BJ (cell line): ENCODE data around the gene HRH1. TPM values are rescaled to one million over a fixed set of nuclear protein-coding genes. Genes with fewer than 3 reads are reported as not detected.

Source experiments
- CTCF ChIA-PET: fragments of 350-600 bp; formaldehyde crosslinking; extraction: SDS; loops from one replicate; lab custom pipeline; 2021; ENCODE audit warnings: antibody characterized with exemption, inconsistent platforms; lab: Yijun Ruan, JAX
- POLR2A ChIA-PET: fragments of 300-600 bp; sonication (Branson Sonifier 250); formaldehyde crosslinking; extraction: SDS; loops from one replicate; lab custom pipeline; 2021; ENCODE audit warnings: antibody characterized with exemption; lab: Charles Lee
- DNase-seq: peaks from one replicate; pipeline ENCODE4 v3.0.0-alpha.2; 2011; ENCODE audit warnings: low read depth
- H3K27me3 ChIP-seq: 2 replicates; pipeline ENCODE4 v1.6.0; 2011; ENCODE audit warnings: low read length; ENCODE audit not compliant: control insufficient read depth, insufficient read depth
- H3K36me3 ChIP-seq: 2 replicates; pipeline ENCODE4 v1.5.1; 2011; ENCODE audit warnings: low read length; ENCODE audit not compliant: control insufficient read depth, insufficient read depth
- H3K4me3 ChIP-seq: 2 replicates; pipeline ENCODE4 v1.5.1; 2011; ENCODE audit warnings: low read depth, mild to moderate bottlenecking, control low read depth, low read length
- polyA plus RNA-seq: library from polyadenylated mRNA; depleted of rRNA; stranded (reverse); fragments of >200 nt; gene quantifications from 2 replicates; pipeline ENCODE4 v1.2.3, GENCODE V29; 2011
- TF ChIP-seq, protein P1 (sequence below): IDR thresholded peaks from 2 replicates; pipeline ENCODE4 v1.5.1; 2011; ENCODE audit warnings: low read depth, mild to moderate bottlenecking, control low read depth, inconsistent platforms, low read length, moderate library complexity; ENCODE audit not compliant: insufficient read depth

HRH1 gene
- polyA plus RNA-seq, 1 experiment: 8.8 TPM

DNA sequence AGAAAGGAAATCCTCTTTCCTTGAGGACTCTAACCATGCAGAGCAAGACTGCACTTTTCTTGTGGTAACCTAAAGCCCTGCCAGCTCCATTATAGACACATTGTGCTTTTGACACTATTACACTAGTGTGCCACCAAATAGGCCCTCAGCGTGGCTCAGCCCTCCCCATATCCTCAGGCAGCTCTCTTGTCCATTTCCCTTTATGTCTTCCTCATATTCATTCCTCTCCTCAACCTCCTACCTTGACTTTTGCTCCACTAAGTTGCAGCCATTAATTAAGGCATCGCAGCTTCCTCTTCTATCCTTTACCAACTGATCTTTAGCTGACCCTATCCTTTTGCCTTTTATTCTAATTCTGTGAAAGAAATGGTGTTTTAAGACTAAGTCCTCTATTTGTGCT lies 121.6 kb downstream of the HRH1 start:
- CTCF ChIA-PET: interaction anchor here (0.6 kb wide), 1 partner anchor 14 kb away, joined by 3 read pairs; no protein-coding TSS in a partner anchor

DNA sequence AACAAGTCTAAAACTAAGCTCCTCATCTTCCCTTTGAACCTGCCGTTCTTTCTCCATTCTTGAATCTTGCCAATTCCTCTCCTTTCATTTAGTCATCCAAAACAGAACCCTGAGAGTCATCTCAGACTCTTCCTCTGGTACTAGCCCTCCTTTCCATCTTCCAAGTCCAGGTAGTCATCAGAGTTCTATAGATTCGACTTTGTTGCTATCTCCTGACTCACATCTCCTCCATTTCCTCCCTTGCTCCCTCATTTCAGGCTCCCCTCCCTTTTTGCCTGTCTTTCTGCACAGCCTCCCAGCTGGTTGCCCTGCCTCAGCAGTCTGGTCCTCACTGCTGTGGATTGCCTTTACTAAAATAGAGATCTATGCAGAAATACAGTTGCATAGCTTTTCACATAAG lies 122.6 kb downstream of the HRH1 start:
- TF ChIP-seq, protein P1, sequence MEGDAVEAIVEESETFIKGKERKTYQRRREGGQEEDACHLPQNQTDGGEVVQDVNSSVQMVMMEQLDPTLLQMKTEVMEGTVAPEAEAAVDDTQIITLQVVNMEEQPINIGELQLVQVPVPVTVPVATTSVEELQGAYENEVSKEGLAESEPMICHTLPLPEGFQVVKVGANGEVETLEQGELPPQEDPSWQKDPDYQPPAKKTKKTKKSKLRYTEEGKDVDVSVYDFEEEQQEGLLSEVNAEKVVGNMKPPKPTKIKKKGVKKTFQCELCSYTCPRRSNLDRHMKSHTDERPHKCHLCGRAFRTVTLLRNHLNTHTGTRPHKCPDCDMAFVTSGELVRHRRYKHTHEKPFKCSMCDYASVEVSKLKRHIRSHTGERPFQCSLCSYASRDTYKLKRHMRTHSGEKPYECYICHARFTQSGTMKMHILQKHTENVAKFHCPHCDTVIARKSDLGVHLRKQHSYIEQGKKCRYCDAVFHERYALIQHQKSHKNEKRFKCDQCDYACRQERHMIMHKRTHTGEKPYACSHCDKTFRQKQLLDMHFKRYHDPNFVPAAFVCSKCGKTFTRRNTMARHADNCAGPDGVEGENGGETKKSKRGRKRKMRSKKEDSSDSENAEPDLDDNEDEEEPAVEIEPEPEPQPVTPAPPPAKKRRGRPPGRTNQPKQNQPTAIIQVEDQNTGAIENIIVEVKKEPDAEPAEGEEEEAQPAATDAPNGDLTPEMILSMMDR: no peak
- Histone ChIP-seq H3K4me3 (no peak overlapping the region), H3K36me3 (no peaks in the 10 kb centered on the region), H3K27me3 (no peaks in the 10 kb centered on the region)
- ChIA-PET POLR2A (no interaction called here), CTCF (no interaction called here)
- no peak for DNase-seq

More for the DNA sequence above, 121.6 kb downstream of the HRH1 start:
- DNase-seq: no peak
- no peaks in the 10 kb centered on the region for H3K27me3 ChIP-seq
- TF ChIP-seq, protein P1: no peak
- no peaks in the 10 kb centered on the region for H3K36me3 ChIP-seq
- POLR2A ChIA-PET: no interaction called here
- no peak overlapping the region for H3K4me3 ChIP-seq

DNA sequence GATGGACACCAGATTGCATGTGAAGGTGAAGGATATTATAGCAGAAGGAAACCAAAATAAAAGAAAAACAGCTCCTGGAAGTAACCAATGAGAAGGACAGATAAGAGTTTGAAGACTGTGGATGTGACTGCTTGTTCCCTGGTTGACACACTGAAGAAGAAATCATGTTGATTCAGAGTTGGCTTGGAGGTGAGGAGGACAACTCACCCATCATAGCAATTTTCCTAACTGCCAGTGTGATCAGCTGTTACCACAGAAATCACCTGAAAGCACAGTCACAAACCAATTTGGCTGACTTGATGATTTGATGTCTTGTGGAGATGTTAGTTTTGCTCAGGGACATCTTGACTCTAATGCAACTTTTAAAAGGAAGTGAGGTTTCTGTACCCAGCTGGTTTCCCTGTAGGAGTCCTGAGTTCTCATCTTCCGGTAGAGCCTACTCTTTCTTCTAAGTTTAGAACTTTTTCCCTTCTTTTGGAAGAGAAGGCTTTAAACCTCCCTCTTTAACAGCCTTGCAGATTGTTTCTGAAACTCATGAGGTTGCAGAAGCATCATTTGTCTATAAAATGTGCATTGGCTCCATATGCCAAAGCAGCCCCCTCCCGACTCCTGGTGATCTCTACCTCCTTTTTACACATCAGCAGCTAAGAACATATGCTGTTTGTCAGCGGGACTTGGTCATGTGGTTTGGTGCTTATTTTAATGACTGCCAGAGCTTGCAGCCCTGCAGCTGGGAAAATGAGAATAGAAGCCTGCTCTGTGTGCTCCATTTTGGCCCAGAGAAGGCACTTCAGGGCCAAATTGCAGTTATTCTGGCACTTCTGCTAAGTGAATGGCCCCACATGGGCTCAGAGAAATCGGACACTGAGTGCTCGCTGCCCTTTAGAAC lies 128.2 kb downstream of the HRH1 start:
- DNase-seq: no peak
- CTCF ChIA-PET: interaction anchor here (0.9 kb wide), 1 partner anchor 13 kb away, joined by 3 read pairs; no protein-coding TSS in a partner anchor

DNA sequence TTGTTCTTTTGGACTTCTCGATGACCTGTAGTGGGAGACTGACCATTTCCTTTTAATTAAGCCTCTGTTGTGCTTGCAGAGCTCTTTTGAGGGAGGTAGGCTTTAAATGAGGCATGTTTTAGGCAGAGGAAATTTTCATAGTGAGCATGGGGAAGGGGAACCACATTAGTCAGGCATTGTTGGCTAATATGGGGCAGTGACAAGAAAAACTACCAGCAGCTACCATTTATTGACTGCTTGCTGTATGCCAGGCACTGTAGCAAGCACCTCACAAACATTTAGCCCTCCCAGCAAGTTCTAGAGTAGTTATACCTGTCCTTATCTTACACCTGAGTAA lies 128.8 kb downstream of the HRH1 start:
- TF ChIP-seq, protein P1: no peak
- Histone ChIP-seq H3K36me3 (peaks cover 2% of the 10 kb centered on the region; the same call in 1 of the 2 replicates), H3K27me3 (no peaks in the 10 kb centered on the region), H3K4me3 (no peak overlapping the region)
- ChIA-PET CTCF (interaction anchor here (0.9 kb wide), 1 partner anchor 13 kb away, joined by 3 read pairs; no protein-coding TSS in a partner anchor), POLR2A (no interaction called here)
- DNase-seq: no peak

More for the DNA sequence above, 128.2 kb downstream of the HRH1 start:
- TF ChIP-seq, protein P1: no peak
- POLR2A ChIA-PET: no interaction called here
- Histone ChIP-seq H3K27me3 (no peaks in the 10 kb centered on the region), H3K4me3 (no peak overlapping the region), H3K36me3 (peaks cover 2% of the 10 kb centered on the region; the same call in 1 of the 2 replicates)

DNA sequence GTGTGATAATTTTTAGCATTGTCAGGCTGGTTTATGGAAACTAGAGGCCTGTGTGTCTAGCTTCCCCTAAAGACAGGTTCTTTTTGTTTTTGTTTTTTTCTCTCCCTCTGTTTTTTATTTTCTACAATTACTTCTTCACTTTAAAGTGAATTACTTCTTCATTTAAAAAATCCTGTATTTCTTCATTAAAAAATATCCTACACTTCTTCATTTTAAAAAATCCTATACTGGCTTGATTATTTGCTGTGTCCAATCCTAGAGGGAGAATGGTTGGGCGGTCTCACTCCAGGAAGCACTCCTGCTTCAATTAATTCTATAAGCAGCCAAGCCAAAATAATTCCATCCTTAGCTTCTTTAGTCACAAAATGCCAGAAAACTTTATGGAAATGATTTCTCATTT lies 129.7 kb downstream of the HRH1 start:
- TF ChIP-seq, protein P1: no peak
- H3K36me3 ChIP-seq: peaks cover 2% of the 10 kb centered on the region; the same call in 1 of the 2 replicates
- no peak overlapping the region for H3K4me3 ChIP-seq
- ChIA-PET CTCF (interaction anchor here (0.8 to 3.0 kb wide), 3 partner anchors 11 to 224 kb away, joined by 3 to 13 read pairs (median 3); partner anchors contain the start of gene ATG7), POLR2A (no interaction called here)
- H3K27me3 ChIP-seq: no peaks in the 10 kb centered on the region
- DNase-seq: no peak
